GM21447 (cell line): ENCODE measurements around the gene LYPD4.

Experiments
- ATAC-seq: cut with Tn5 transposase; IDR thresholded peaks from one replicate; pipeline ENCODE4 v1.9.1; 2021; ENCODE audit not compliant: unreplicated experiment

The LYPD4 gene

DNA sequence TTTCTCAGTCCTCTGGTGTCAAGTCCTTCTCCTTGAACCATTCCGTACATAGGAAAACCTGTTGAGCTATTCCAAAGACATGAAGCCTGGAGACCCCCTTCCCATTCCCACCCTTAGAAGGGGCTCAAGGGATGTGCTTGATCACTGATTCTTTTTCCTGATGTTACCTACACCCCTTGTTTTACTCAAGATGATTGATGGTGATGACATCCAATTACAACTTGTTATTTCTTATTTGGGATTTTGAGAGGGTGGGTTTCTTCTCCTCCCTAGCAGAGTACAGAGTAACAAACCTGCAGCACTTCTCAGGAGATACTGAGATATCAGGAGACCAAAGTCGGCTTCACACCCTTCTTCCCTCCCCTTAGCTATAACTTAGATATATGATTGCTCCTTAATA is 8.9 kb upstream of the LYPD4 start:
- ATAC-seq: no peak

- ATAC-seq: no peak
Measured at GRCh38 chr19:41851456-41851855, 7.0 kb upstream of the LYPD4 start.

DNA sequence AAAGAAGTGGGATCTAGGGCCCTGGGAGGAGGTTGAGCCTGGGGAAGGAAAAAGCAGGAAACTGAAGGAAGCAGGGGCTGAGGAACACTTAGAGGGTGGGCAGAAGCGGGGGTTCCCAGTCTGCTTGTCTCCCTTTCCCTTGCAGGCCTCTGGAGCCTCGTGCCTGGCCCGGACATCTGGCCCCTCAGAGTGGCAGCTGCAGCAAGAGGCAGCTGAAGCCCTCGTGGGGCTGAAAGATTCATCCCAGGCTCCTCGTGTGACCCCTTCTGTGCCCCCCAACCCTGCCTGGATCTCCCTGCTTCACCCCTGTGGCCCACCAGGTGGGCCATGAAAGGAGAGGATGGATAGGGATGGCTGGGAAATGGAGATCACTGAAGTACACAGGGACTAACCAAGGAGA is 5.9 kb upstream of the LYPD4 start:
- no peak for ATAC-seq

DNA sequence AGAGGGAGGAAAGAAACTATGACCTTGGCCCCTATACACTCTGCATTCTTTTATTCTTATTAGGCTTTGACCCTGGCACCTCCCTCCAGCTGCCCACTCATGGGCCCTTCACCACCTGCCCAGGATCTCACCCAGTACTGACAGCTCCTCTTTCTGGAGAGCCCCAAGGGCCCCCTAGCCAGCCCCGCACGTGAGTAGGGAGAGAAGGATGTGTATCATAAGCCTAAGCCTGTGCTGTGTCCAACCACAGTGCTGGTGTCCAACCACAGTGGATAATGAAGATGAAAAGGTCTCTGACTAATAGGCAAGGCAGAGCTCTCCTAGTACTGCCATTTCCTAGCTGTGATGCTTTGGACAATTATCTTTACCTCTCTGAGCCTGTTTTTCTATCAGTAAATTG is 4.6 kb upstream of the LYPD4 start:
- ATAC-seq: no peak

- ATAC-seq: no peak
Measured at GRCh38 chr19:41848666-41849065, 4.2 kb upstream of the LYPD4 start.

DNA sequence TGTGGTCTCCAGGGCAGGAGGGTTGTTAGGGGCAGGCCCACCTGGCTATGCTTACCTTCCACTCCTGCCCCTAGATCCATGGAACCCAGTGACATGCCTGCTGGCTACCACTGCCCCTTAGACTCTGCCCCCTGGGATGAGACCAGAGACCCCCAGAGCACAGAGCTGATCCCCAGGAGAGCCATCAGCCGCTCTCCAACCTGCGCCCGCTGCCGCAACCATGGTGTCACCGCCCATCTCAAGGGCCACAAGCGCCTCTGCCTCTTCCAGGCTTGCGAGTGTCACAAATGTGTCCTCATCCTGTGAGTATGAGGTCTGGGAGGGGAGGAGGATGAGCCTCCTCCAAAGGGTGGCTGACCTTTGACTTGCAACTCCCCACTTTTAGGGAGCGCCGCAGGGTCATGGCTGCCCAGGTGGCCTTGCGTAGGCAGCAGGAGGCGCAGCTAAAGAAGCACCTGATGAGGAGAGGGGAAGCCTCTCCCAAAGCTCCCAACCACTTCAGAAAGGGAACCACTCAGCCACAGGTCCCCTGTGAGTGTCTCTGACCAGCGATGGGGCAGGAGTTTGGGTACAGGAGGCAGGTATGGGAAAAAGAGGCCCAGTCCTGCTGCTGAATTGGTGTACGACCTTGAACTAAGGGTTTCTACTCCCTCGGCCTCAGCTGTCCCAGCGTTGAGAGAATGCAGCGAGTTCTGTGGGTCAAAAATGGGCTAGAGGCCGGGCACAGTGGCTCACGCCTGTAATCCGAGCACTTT is 3.0 kb upstream of the LYPD4 start:
- ATAC-seq: no peak

DNA sequence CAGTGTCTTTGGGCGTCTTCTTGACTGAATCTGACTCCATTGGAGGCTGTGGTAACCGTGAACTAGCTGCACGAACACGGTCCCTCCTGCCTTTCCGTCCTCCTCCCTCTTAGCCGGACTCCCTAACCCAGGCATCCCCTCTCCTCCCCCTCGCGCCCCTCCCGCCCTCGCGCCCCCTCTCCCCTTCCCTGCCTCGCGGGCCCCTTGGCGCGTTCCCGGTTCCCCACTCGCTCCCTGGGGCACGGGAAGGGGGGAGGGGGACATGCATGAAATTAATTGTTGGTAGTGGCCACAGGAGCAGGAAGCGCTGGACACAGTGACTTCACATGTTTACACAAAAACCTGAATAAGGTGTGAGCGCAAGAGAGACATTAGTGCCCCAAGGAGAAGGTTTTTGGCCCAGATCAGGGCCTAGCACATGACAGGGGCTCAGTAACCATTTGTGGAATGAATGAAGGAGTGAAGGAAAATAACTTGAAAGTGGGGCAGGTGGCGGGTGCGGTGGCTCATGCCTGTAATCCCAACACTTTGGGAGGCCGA is 638 bp upstream of the LYPD4 start:
- no peak for ATAC-seq

- ATAC-seq: no peak
Measured at GRCh38 chr19:41845001-41845050, 343 bp upstream of the LYPD4 start, which contains the start of gene DMRTC2. TSS of gene DMRTC2 (plus strand) at chr19:41845042. CDS start at chr19:41847429, 2,387 bp downstream.

- ATAC-seq: no peak
Measured at GRCh38 chr19:41843371-41843770, 1.1 kb downstream of the LYPD4 start.

- ATAC-seq: no peak
Measured at GRCh38 chr19:41839211-41839610, 5.3 kb downstream of the LYPD4 start.

- ATAC-seq: no peak
Measured at GRCh38 chr19:41837981-41838708, 6.3 kb downstream of the LYPD4 start.

- no peak for ATAC-seq
Measured at GRCh38 chr19:41821003-41821735, 23.3 kb downstream of the LYPD4 start.

GRCh38 chr19:41816761-41817160 is 27.7 kb downstream of the LYPD4 start:
- no peak for ATAC-seq

DNA sequence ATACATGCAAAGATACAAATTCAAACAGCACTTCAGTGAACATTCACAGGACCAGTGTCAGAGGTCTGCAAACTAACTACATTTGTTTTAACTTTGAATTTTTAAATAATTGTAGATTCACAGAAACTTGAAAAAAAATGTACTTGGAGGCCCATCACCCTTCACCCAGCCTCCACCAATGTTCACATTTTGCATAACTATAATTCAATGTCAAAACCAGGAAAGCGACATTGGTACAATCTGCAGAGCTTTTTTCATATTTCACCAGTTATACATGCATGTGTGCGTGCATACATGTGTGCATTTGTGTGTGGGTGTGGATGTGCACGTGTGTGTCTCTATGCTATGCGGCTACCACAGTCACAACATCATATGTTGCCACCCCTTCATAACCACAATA is 29.2 kb downstream of the LYPD4 start:
- ATAC-seq: no peak

DNA sequence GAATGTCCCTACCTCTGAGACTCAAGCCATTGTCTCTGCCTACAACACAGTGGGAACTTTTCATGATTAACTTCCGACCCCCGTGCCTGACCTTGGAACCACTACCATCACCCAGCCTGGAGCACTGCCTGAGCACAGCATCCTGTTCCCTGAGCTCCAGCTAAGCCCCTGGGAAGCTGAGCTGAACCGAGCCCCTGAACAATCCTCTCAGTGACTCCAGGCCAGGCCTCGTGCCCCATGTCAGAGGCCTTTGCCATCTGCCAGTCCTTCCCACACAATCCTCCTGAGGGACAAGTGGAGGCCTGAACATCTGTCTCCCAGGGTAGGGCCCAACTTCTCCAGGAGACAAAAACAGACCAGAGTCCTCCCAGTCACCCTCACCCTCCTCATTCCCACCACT is 30.6 kb downstream of the LYPD4 start:
- no peak for ATAC-seq

DNA sequence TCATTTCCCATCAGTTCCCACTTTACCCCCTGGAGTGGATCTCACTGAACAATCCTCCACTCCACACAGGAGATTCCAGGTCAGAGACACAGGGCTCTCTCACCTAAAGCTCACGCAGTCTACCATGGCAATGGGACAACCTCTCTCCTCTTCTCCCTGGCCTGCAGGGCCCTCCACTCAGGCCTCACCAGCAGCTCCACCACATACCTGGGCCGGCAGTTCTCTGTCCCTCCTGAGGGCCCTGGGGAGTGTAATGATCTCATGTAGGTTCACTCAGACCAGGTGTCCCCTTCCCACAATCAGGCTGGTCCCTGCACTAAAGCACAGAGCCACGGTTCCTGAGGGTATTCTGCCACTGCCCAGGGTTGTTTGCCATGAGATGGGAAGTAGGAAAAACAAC is 32.5 kb downstream of the LYPD4 start:
- no peak for ATAC-seq

- no peak for ATAC-seq
Measured at GRCh38 chr19:41811036-41811435, 33.4 kb downstream of the LYPD4 start.

GRCh38 chr19:41810301-41810700 is 34.2 kb downstream of the LYPD4 start:
- no peak for ATAC-seq

- no peak for ATAC-seq
Measured at GRCh38 chr19:41808663-41809566, 35.6 kb downstream of the LYPD4 start.

DNA sequence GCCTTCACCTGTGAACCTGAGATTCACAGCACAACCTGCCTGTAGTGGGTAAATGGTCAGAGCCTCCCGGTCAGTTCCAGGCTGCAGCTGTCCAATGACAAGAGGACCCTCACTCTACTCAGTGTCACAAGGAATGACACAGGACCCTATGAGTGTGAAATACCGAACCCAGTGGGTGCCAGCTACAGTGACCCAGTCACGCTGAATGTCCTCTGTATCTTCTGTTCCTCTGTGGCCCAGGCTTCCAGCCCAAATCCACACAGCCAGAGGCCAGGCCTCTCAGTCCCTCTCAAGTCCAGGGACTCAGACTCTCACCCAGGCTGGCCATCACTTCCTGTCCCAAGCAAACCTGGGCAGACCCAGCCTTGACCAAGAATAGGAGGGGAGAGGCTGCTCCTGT is 37.3 kb downstream of the LYPD4 start:
- ATAC-seq: no peak

GRCh38 chr19:41804336-41804735 is 40.1 kb downstream of the LYPD4 start:
- no peak for ATAC-seq
